ENCODE measurements around the gene BRPF3. TPM values are rescaled to one million over a fixed set of nuclear protein-coding genes. Genes with fewer than 3 reads are reported as not detected.
"Not testable (repeated sequence)": the region's sequence is repeated elsewhere in the genome, so short reads cannot be mapped to it uniquely, and the experiment has no call there.

Gene BRPF3
- total RNA-seq, 1 donor from 2014 or later, result 28.2 TPM

- H3K27ac Mint-ChIP-seq (ENCODE audit: unreplicated experiment), result no peak overlapping the region
- no peaks in the 10 kb centered on the region for H3K4me1 Mint-ChIP-seq (ENCODE audit: low read depth)
- DNase-seq (ENCODE audit: low spot score), result no peak
- no peaks in the 10 kb centered on the region for H3K9me3 Mint-ChIP-seq (ENCODE audit: low read depth)
- no peak for TF ChIP-seq CTCF (IDR thresholded peaks at IDR 0.05)
- H3K27me3 Mint-ChIP-seq (ENCODE audit: low read depth), result no peaks in the 10 kb centered on the region
- H3K36me3 Mint-ChIP-seq (ENCODE audit: low read depth), result peaks cover 40% of the 10 kb centered on the region
- no peak overlapping the region for H3K4me3 Mint-ChIP-seq (ENCODE audit: unreplicated experiment)
Observed at GRCh38 chr6:36217188-36217587, 20.6 kb downstream of the BRPF3 start.

GRCh38 chr6:36217946-36218345, 21.4 kb downstream of the BRPF3 start:
- Mint-ChIP-seq H3K36me3 (ENCODE audit: low read depth) (peaks cover 43% of the 10 kb centered on the region), H3K4me1 (ENCODE audit: low read depth) (no peaks in the 10 kb centered on the region), H3K27ac (ENCODE audit: unreplicated experiment) (no peak overlapping the region), H3K27me3 (ENCODE audit: low read depth) (no peaks in the 10 kb centered on the region), H3K4me3 (ENCODE audit: unreplicated experiment) (no peak overlapping the region), H3K9me3 (ENCODE audit: low read depth) (no peaks in the 10 kb centered on the region)
- DNase-seq (ENCODE audit: low spot score), result no peak
- TF ChIP-seq CTCF (IDR thresholded peaks at IDR 0.05), result no peak

GRCh38 chr6:36218516-36218915, 22.0 kb downstream of the BRPF3 start:
- H3K27ac Mint-ChIP-seq (ENCODE audit: unreplicated experiment); H3K4me1 Mint-ChIP-seq (ENCODE audit: low read depth); H3K9me3 Mint-ChIP-seq (ENCODE audit: low read depth); H3K27me3 Mint-ChIP-seq (ENCODE audit: low read depth); H3K4me3 Mint-ChIP-seq (ENCODE audit: unreplicated experiment); DNase-seq (ENCODE audit: low spot score): not testable (repeated sequence)
- peaks cover 44% of the 10 kb centered on the region for H3K36me3 Mint-ChIP-seq (ENCODE audit: low read depth)

- H3K4me1 Mint-ChIP-seq (ENCODE audit: low read depth), result peaks cover 5% of the 10 kb centered on the region
- H3K27ac Mint-ChIP-seq (ENCODE audit: unreplicated experiment), result no peak overlapping the region
- H3K9me3 Mint-ChIP-seq (ENCODE audit: low read depth), result no peaks in the 10 kb centered on the region
- no peak for DNase-seq (ENCODE audit: low spot score)
- peaks cover 38% of the 10 kb centered on the region for H3K36me3 Mint-ChIP-seq (ENCODE audit: low read depth)
- H3K4me3 Mint-ChIP-seq (ENCODE audit: unreplicated experiment), result no peak overlapping the region
- TF ChIP-seq CTCF (IDR thresholded peaks at IDR 0.05), result no peak
- H3K27me3 Mint-ChIP-seq (ENCODE audit: low read depth), result no peaks in the 10 kb centered on the region
Observed at GRCh38 chr6:36219081-36219480, 22.5 kb downstream of the BRPF3 start.

- TF ChIP-seq CTCF (IDR thresholded peaks at IDR 0.05), result no peak
- no peaks in the 10 kb centered on the region for H3K27me3 Mint-ChIP-seq (ENCODE audit: low read depth)
- peaks cover 36% of the 10 kb centered on the region for H3K36me3 Mint-ChIP-seq (ENCODE audit: low read depth)
- DNase-seq (ENCODE audit: low spot score), result no peak
- no peaks in the 10 kb centered on the region for H3K9me3 Mint-ChIP-seq (ENCODE audit: low read depth)
- H3K4me1 Mint-ChIP-seq (ENCODE audit: low read depth), result peaks cover 5% of the 10 kb centered on the region
- H3K4me3 Mint-ChIP-seq (ENCODE audit: unreplicated experiment), result no peak overlapping the region
- no peak overlapping the region for H3K27ac Mint-ChIP-seq (ENCODE audit: unreplicated experiment)
Observed at GRCh38 chr6:36220226-36220625, 23.7 kb downstream of the BRPF3 start.

GRCh38 chr6:36221674-36222073, 25.1 kb downstream of the BRPF3 start:
- Mint-ChIP-seq H3K27me3 (ENCODE audit: low read depth) (no peaks in the 10 kb centered on the region), H3K36me3 (ENCODE audit: low read depth) (peaks cover 35% of the 10 kb centered on the region), H3K9me3 (ENCODE audit: low read depth) (no peaks in the 10 kb centered on the region), H3K4me1 (ENCODE audit: low read depth) (peaks cover 5% of the 10 kb centered on the region), H3K4me3 (ENCODE audit: unreplicated experiment) (no peak overlapping the region), H3K27ac (ENCODE audit: unreplicated experiment) (no peak overlapping the region)
- no peak for DNase-seq (ENCODE audit: low spot score)
- TF ChIP-seq CTCF (IDR thresholded peaks at IDR 0.05), result no peak
